Measurements from ENCODE around the gene LTBP4.
"Not testable (repeated sequence)": the region's sequence is repeated elsewhere in the genome, so short reads cannot be mapped to it uniquely, and the experiment has no call there.

Gene LTBP4

DNA sequence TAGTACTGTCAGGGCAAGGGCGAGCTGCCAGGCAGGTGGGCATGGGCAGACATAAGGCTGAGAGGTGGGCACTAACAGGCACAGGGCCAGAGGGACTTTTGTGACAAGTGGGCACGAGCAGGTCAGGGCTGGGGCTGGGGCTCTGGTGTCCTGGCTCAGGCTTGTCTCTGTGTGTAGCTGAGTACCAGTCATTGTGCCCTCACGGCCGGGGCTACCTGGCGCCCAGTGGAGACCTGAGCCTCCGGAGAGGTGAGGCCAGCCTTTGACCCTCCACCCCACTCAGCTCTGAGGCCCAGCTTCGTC lies 21.6 kb downstream of the LTBP4 start:
- CTCF ChIA-PET: interaction anchor here (6.5 kb wide), 1 partner anchor 11 kb away, joined by 42 read pairs; no protein-coding TSS in a partner anchor
- POLR2A ChIA-PET: no interaction called here
- Histone ChIP-seq H3K4me1 (ENCODE audit: control extremely low read depth in 1 of 4, control insufficient read depth in 4 of 4, insufficient read depth in 4 of 4, low read length in 3 of 4) (no peaks in the 10 kb centered on the region), H3K36me3 (ENCODE audit: control insufficient read depth in 4 of 4, insufficient read depth in 4 of 4, low read length in 3 of 4) (peaks cover 0 to 72% (median 26%) of the 10 kb centered on the region in 4 experiments), H3K4me3 (ENCODE audit: control insufficient read depth in 1 of 7, extremely low read depth in 1 of 7, insufficient read depth in 4 of 7, low read depth in 2 of 7, low read length in 6 of 7) (no peak overlapping the region), H3K27ac (ENCODE audit: insufficient read depth in 1 of 2, low read depth in 1 of 2, low read length in 2 of 2, poor library complexity in 1 of 2, severe bottlenecking in 2 of 2) (peak overlapping the region in 1 of 2 experiments; percentile 14), H3K9me3 (ENCODE audit: control extremely low read depth in 1 of 5, control insufficient read depth in 4 of 5, insufficient read depth in 2 of 5, low read depth in 1 of 5, low read length in 4 of 5) (no peaks in the 10 kb centered on the region), H3K27me3 (replicated peaks in 2 of 5; ENCODE audit: control insufficient read depth in 4 of 5, insufficient read depth in 5 of 5, low read length in 4 of 5) (no peaks in the 10 kb centered on the region)
- 88% methylated on average over 7 of the region's 7 CpGs for WGBS (ENCODE audit: insufficient coverage)
- DNase-seq: no peak

DNA sequence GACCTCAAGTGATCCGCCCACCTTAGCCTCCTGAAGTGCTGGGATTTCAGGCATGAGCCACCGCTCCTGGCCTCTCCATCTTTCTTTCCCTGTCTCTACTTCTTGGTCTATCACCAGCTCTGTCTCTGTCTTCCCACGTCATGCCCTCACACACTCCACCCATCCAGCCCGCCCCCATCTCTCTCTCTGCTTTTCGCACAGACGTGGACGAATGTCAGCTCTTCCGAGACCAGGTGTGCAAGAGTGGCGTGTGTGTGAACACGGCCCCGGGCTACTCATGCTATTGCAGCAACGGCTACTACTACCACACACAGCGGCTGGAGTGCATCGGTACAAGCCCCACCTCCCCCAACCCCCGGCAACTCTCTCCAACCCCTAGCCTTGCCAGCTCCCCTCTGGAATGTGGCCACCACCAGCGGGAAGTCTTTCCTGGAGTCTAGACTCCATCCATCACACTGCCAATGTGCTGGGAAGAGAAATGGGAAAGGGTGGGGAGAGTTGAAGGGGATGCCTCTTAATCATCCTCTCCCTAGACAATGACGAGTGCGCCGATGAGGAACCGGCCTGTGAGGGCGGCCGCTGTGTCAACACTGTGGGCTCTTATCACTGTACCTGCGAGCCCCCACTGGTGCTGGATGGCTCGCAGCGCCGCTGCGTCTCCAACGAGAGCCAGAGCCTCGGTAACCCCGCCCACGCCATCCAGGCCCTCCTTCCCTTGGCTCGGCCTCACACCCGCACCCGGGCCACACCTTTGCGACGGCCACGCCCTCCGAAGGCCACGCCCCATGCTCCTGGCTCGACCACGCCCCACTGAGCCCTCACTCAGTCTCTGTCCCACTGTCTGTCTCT lies 22.5 kb downstream of the LTBP4 start:
- 93% methylated on average over 40 of the region's 41 CpGs for WGBS (ENCODE audit: insufficient coverage)
- H3K27me3 ChIP-seq (replicated peaks in 2 of 5; ENCODE audit: control insufficient read depth in 4 of 5, insufficient read depth in 5 of 5, low read length in 4 of 5): no peaks in the 10 kb centered on the region
- no peak for DNase-seq
- POLR2A ChIA-PET: no interaction called here
- H3K4me3 ChIP-seq (ENCODE audit: control insufficient read depth in 1 of 7, extremely low read depth in 1 of 7, insufficient read depth in 4 of 7, low read depth in 2 of 7, low read length in 6 of 7): no peak overlapping the region
- H3K4me1 ChIP-seq (ENCODE audit: control extremely low read depth in 1 of 4, control insufficient read depth in 4 of 4, insufficient read depth in 4 of 4, low read length in 3 of 4): no peaks in the 10 kb centered on the region
- H3K36me3 ChIP-seq (ENCODE audit: control insufficient read depth in 4 of 4, insufficient read depth in 4 of 4, low read length in 3 of 4): peaks cover 0 to 75% (median 26%) of the 10 kb centered on the region in 4 experiments
- CTCF ChIA-PET: interaction anchor here (6.5 kb wide), 1 partner anchor 10 kb away, joined by 42 read pairs; no protein-coding TSS in a partner anchor
- no peaks in the 10 kb centered on the region for H3K9me3 ChIP-seq (ENCODE audit: control extremely low read depth in 1 of 5, control insufficient read depth in 4 of 5, insufficient read depth in 2 of 5, low read depth in 1 of 5, low read length in 4 of 5)
- peak overlapping the region in 1 of 2 experiments; percentile 14 for H3K27ac ChIP-seq (ENCODE audit: insufficient read depth in 1 of 2, low read depth in 1 of 2, low read length in 2 of 2, poor library complexity in 1 of 2, severe bottlenecking in 2 of 2)

GRCh38 chr19:40624369-40625153 lies 23.4 kb downstream of the LTBP4 start:
- H3K4me1 ChIP-seq (ENCODE audit: control extremely low read depth in 1 of 4, control insufficient read depth in 4 of 4, insufficient read depth in 4 of 4, low read length in 3 of 4); H3K4me3 ChIP-seq (ENCODE audit: control insufficient read depth in 1 of 7, extremely low read depth in 1 of 7, insufficient read depth in 4 of 7, low read depth in 2 of 7, low read length in 6 of 7); DNase-seq; H3K9me3 ChIP-seq (ENCODE audit: control extremely low read depth in 1 of 5, control insufficient read depth in 4 of 5, insufficient read depth in 2 of 5, low read depth in 1 of 5, low read length in 4 of 5); H3K27me3 ChIP-seq (replicated peaks in 2 of 5; ENCODE audit: control insufficient read depth in 4 of 5, insufficient read depth in 5 of 5, low read length in 4 of 5); H3K27ac ChIP-seq (ENCODE audit: insufficient read depth in 1 of 2, low read depth in 1 of 2, low read length in 2 of 2, poor library complexity in 1 of 2, severe bottlenecking in 2 of 2); POLR2A ChIA-PET: not testable (repeated sequence)
- H3K36me3 ChIP-seq (ENCODE audit: control insufficient read depth in 4 of 4, insufficient read depth in 4 of 4, low read length in 3 of 4): peaks cover 0 to 77% (median 24%) of the 10 kb centered on the region in 4 experiments
- 91% methylated on average over 11 of the region's 14 CpGs for WGBS (ENCODE audit: insufficient coverage)
- CTCF ChIA-PET: interaction anchor here (1.2 to 6.5 kb wide), 2 partner anchors 9 to 83 kb away, joined by 4 to 42 read pairs; no protein-coding TSS in a partner anchor

DNA sequence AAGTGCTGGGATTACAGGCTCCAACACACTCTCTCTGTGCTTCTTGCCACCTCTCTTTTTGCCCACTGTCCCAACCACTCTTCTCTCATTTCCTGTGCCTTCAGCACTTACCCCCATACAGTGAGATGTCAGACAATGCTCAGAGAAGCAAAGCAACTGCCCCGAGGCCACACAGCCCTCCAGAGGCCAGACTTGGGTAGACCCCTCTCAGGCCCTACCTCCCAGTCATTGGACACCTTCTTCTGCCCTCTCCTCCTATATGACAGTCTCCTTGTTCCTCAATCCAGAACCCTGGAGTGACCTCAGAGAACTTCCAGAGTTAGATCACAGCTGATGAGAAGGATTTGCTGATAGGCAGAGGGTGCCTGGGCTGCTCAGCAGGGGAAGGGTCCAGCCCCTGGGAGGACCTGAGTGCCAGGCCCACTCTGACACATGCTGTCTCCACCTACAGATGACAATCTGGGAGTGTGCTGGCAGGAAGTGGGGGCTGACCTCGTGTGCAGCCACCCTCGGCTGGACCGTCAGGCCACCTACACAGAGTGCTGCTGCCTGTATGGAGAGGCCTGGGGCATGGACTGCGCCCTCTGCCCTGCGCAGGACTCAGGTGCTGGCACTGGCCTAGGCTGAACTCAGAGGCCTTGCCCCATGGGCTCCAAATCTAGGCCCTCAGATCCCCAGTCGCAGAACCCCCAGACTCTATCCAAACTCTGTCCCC lies 24.4 kb downstream of the LTBP4 start:
- Histone ChIP-seq H3K27ac (ENCODE audit: insufficient read depth in 1 of 2, low read depth in 1 of 2, low read length in 2 of 2, poor library complexity in 1 of 2, severe bottlenecking in 2 of 2) (no peak overlapping the region), H3K4me3 (ENCODE audit: control insufficient read depth in 1 of 7, extremely low read depth in 1 of 7, insufficient read depth in 4 of 7, low read depth in 2 of 7, low read length in 6 of 7) (no peak overlapping the region), H3K9me3 (ENCODE audit: control extremely low read depth in 1 of 5, control insufficient read depth in 4 of 5, insufficient read depth in 2 of 5, low read depth in 1 of 5, low read length in 4 of 5) (no peaks in the 10 kb centered on the region), H3K36me3 (ENCODE audit: control insufficient read depth in 4 of 4, insufficient read depth in 4 of 4, low read length in 3 of 4) (peaks cover 0 to 74% (median 20%) of the 10 kb centered on the region in 4 experiments), H3K27me3 (replicated peaks in 2 of 5; ENCODE audit: control insufficient read depth in 4 of 5, insufficient read depth in 5 of 5, low read length in 4 of 5) (no peaks in the 10 kb centered on the region), H3K4me1 (ENCODE audit: control extremely low read depth in 1 of 4, control insufficient read depth in 4 of 4, insufficient read depth in 4 of 4, low read length in 3 of 4) (no peaks in the 10 kb centered on the region)
- 91% methylated on average over 6 of the region's 7 CpGs for WGBS (ENCODE audit: insufficient coverage)
- ChIA-PET POLR2A (no interaction called here), CTCF (interaction anchor here (1.2 to 6.5 kb wide), 2 partner anchors 8 to 84 kb away, joined by 4 to 42 read pairs; no protein-coding TSS in a partner anchor)
- DNase-seq: no peak

DNA sequence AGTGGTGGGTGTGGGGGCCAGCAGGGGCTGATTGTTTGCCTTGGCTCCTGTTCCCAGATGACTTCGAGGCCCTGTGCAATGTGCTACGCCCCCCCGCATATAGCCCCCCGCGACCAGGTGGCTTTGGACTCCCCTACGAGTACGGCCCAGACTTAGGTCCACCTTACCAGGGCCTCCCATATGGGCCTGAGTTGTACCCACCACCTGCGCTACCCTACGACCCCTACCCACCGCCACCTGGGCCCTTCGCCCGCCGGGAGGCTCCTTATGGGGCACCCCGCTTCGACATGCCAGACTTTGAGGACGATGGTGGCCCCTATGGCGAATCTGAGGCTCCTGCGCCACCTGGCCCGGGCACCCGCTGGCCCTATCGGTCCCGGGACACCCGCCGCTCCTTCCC lies 25.7 kb downstream of the LTBP4 start:
- 98% methylated on average over 21 of the region's 24 CpGs for WGBS (ENCODE audit: insufficient coverage)
- CTCF ChIA-PET: no interaction called here
- H3K9me3 ChIP-seq (ENCODE audit: control extremely low read depth in 1 of 5, control insufficient read depth in 4 of 5, insufficient read depth in 2 of 5, low read depth in 1 of 5, low read length in 4 of 5): no peaks in the 10 kb centered on the region

DNA sequence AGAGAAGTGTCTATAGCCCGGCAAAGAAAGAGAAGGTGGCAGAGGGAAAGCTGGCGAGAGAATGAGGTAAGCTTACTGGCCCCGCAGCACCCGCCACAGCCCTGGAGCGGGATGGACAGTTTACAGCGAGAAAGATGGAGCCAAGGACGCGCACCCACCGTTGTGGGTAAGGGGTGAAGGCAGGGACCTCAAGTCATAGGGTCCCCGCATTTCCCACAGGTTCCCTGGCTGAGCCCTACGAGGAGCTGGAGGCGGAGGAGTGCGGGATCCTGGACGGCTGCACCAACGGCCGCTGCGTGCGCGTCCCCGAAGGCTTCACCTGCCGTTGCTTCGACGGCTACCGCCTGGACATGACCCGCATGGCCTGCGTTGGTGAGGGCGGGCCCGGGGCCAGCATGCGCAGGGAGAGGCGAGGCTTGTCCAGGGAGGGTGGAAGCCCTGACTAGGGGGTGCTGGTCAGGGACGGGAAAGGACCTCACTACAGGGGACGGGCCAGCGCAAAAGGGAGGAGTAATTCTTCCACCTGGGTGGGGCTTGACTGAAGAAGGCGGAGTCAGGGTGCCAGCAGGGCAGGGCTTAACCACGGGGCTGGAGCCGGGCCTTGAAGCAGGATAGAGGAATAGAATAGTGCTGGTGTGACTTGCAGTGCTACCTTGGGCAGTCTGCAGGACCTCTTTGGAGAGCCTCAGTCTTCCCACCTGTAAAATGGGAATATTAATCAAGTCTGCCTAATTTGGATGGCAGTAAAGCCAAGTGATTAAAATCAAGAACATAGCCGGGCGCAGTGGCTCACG lies 26.5 kb downstream of the LTBP4 start:
- WGBS (ENCODE audit: insufficient coverage): 95% methylated on average over 37 of the region's 39 CpGs
- no peak overlapping the region for H3K4me3 ChIP-seq (ENCODE audit: control insufficient read depth in 1 of 7, extremely low read depth in 1 of 7, insufficient read depth in 4 of 7, low read depth in 2 of 7, low read length in 6 of 7)
- no peaks in the 10 kb centered on the region for H3K27me3 ChIP-seq (replicated peaks in 2 of 5; ENCODE audit: control insufficient read depth in 4 of 5, insufficient read depth in 5 of 5, low read length in 4 of 5)
- DNase-seq: no peak
- POLR2A ChIA-PET: no interaction called here
- H3K36me3 ChIP-seq (ENCODE audit: control insufficient read depth in 4 of 4, insufficient read depth in 4 of 4, low read length in 3 of 4): peaks cover 0 to 60% (median 15%) of the 10 kb centered on the region in 4 experiments
- no peaks in the 10 kb centered on the region for H3K9me3 ChIP-seq (ENCODE audit: control extremely low read depth in 1 of 5, control insufficient read depth in 4 of 5, insufficient read depth in 2 of 5, low read depth in 1 of 5, low read length in 4 of 5)
- no peak overlapping the region for H3K27ac ChIP-seq (ENCODE audit: insufficient read depth in 1 of 2, low read depth in 1 of 2, low read length in 2 of 2, poor library complexity in 1 of 2, severe bottlenecking in 2 of 2)
- H3K4me1 ChIP-seq (ENCODE audit: control extremely low read depth in 1 of 4, control insufficient read depth in 4 of 4, insufficient read depth in 4 of 4, low read length in 3 of 4): no peaks in the 10 kb centered on the region
- CTCF ChIA-PET: no interaction called here

More for the DNA sequence above, 25.7 kb downstream of the LTBP4 start:
- H3K4me1 ChIP-seq (ENCODE audit: control extremely low read depth in 1 of 4, control insufficient read depth in 4 of 4, insufficient read depth in 4 of 4, low read length in 3 of 4): no peaks in the 10 kb centered on the region
- H3K4me3 ChIP-seq (ENCODE audit: control insufficient read depth in 1 of 7, extremely low read depth in 1 of 7, insufficient read depth in 4 of 7, low read depth in 2 of 7, low read length in 6 of 7): no peak overlapping the region
- POLR2A ChIA-PET: no interaction called here
- no peak for DNase-seq
- no peak overlapping the region for H3K27ac ChIP-seq (ENCODE audit: insufficient read depth in 1 of 2, low read depth in 1 of 2, low read length in 2 of 2, poor library complexity in 1 of 2, severe bottlenecking in 2 of 2)
- H3K27me3 ChIP-seq (replicated peaks in 2 of 5; ENCODE audit: control insufficient read depth in 4 of 5, insufficient read depth in 5 of 5, low read length in 4 of 5): no peaks in the 10 kb centered on the region
- peaks cover 0 to 67% (median 17%) of the 10 kb centered on the region in 4 experiments for H3K36me3 ChIP-seq (ENCODE audit: control insufficient read depth in 4 of 4, insufficient read depth in 4 of 4, low read length in 3 of 4)
